GM18519 (cell line): ENCODE results near the gene DNM3.
"Not testable (repeated sequence)": the region's sequence is repeated elsewhere in the genome, so short reads cannot be mapped to it uniquely, and the experiment has no call there.

Experiments used
- ATAC-seq: cut with Tn5 transposase; IDR thresholded peaks from one replicate; pipeline ENCODE4 v1.9.1; 2021; ENCODE audit warnings: mild to moderate bottlenecking, moderate library complexity; ENCODE audit not compliant: unreplicated experiment, low FRiP score

The DNM3 gene

GRCh38 chr1:172371646-172372045 is 530.3 kb downstream of the DNM3 start:
- not testable (repeated sequence) for ATAC-seq

GRCh38 chr1:172373864-172374263 is 532.6 kb downstream of the DNM3 start:
- ATAC-seq = no peak

GRCh38 chr1:172375211-172375631 is 533.9 kb downstream of the DNM3 start:
- ATAC-seq = no peak

GRCh38 chr1:172376431-172376830 is 535.1 kb downstream of the DNM3 start:
- ATAC-seq = no peak

GRCh38 chr1:172377565-172377964 is 536.3 kb downstream of the DNM3 start:
- no peak for ATAC-seq

GRCh38 chr1:172378109-172378760 is 536.9 kb downstream of the DNM3 start:
- no peak for ATAC-seq

GRCh38 chr1:172380441-172381244 is 539.3 kb downstream of the DNM3 start:
- ATAC-seq = peak; percentile 68

GRCh38 chr1:172381946-172382345 is 540.6 kb downstream of the DNM3 start:
- ATAC-seq = no peak

GRCh38 chr1:172382406-172382805 is 541.1 kb downstream of the DNM3 start:
- ATAC-seq = no peak

GRCh38 chr1:172382990-172383389 is 541.7 kb downstream of the DNM3 start:
- no peak for ATAC-seq

GRCh38 chr1:172383536-172383935 is 542.2 kb downstream of the DNM3 start:
- no peak for ATAC-seq

GRCh38 chr1:172384656-172385055 is 543.4 kb downstream of the DNM3 start:
- ATAC-seq = no peak

- no peak for ATAC-seq
These were observed 544.7 kb downstream of the DNM3 start for GRCh38 chr1:172386046-172386445.

GRCh38 chr1:172388490-172388889 is 547.2 kb downstream of the DNM3 start:
- no peak for ATAC-seq

GRCh38 chr1:172390301-172390682 is 549.0 kb downstream of the DNM3 start:
- peak; percentile 11 for ATAC-seq

- peak; percentile 56 for ATAC-seq
These were observed 549.6 kb downstream of the DNM3 start for GRCh38 chr1:172390683-172391551.

GRCh38 chr1:172391976-172392375 is 550.7 kb downstream of the DNM3 start:
- no peak for ATAC-seq

GRCh38 chr1:172393354-172393753 is 552.1 kb downstream of the DNM3 start:
- ATAC-seq = no peak

GRCh38 chr1:172394141-172394751 is 552.9 kb downstream of the DNM3 start:
- ATAC-seq = peak; percentile 49

GRCh38 chr1:172394811-172395210 is 553.5 kb downstream of the DNM3 start:
- no peak for ATAC-seq

- no peak for ATAC-seq
These were observed 554.3 kb downstream of the DNM3 start for GRCh38 chr1:172395576-172395975.
